GM12873 (cell line): ENCODE measurements around the gene CDCP2.

Source experiments
- TF ChIP-seq, protein P1 (sequence below): IDR thresholded peaks from 2 replicates; pipeline ENCODE4 v1.5.1; 2012; ENCODE audit warnings: low read depth, mild to moderate bottlenecking, moderate library complexity, low read length, control low read depth; ENCODE audit not compliant: insufficient read depth; ENCODE audit errors: missing control alignments

The CDCP2 gene

DNA sequence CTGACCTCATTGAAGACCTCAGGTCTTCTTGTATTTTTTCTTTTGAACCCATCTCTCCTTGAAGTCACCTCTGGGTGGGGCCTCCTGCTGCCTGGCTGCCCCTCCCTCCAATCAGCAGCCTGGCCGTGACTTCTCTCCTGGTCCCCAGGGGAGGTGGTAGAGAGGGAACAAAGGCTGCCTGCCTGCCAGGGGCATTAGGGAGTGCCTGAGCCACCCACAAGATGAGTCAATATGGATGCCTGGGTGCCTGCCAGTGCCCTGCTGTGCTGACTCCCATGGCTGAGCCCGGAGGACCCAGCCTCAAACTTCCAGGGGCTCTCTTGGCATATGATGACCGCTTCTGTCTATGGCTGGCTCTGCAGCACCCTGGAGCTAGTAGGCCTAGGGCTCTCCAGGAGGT lies 5.3 kb upstream of the CDCP2 start:
- TF ChIP-seq, protein P1, sequence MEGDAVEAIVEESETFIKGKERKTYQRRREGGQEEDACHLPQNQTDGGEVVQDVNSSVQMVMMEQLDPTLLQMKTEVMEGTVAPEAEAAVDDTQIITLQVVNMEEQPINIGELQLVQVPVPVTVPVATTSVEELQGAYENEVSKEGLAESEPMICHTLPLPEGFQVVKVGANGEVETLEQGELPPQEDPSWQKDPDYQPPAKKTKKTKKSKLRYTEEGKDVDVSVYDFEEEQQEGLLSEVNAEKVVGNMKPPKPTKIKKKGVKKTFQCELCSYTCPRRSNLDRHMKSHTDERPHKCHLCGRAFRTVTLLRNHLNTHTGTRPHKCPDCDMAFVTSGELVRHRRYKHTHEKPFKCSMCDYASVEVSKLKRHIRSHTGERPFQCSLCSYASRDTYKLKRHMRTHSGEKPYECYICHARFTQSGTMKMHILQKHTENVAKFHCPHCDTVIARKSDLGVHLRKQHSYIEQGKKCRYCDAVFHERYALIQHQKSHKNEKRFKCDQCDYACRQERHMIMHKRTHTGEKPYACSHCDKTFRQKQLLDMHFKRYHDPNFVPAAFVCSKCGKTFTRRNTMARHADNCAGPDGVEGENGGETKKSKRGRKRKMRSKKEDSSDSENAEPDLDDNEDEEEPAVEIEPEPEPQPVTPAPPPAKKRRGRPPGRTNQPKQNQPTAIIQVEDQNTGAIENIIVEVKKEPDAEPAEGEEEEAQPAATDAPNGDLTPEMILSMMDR = no peak

DNA sequence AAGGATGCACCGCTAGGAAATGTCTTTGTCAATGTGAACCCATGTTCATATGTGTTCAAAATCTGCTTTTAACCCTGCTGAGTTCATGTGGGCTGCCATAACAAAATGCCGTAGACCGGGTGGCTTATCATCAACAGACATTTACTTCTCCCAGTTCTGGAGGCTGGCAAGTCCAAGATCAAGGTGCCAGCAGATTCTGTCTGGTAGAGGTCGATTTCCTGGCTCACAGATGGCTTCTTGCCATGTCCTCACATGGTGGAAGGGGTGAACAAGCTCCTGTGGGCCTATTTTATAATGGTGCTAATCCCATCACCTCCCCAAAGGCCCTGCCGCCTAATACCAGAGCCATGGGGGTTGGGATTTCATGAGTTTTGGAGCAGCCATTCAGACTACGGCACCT lies 4.6 kb upstream of the CDCP2 start:
- TF ChIP-seq, protein P1 = no peak

DNA sequence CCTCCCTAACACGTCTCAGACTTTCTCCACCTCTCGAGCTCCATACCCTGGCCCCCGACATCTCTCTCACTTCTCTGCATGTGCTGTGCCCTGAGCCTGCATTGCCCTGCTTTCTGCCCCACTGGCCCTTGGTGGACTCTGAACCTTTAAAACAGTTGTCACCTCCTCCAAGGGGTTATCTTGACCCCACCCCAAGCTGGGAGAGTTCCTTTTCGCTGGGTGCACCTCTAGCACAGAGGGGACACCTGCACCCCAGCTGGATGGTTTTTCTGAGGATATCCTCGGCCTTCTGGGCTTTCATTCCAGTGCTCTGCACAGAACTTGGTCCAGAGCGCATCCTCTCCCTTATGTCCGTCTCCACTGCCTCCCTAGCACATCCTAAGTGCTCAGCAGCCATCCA lies 4.2 kb upstream of the CDCP2 start:
- TF ChIP-seq, protein P1 = no peak

DNA sequence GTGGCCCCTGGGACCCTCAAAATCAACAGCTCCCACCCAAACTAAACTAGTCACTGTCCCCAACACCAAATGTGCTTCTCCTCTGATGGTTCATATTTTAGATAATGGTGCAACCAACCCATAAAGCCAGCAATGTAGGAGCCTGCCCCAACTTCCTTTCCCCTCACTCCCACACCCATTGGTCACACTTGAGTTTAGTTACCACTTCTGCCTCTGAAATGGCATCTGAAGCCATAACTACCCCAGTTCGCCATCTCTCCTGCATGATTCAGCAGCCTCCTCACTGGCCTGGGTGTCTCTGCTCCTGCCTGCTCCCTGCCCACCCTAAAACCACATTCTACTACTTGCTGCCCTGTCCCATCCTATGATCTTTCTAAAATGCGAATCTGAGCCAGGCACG lies 3.4 kb upstream of the CDCP2 start:
- TF ChIP-seq, protein P1 = no peak

DNA sequence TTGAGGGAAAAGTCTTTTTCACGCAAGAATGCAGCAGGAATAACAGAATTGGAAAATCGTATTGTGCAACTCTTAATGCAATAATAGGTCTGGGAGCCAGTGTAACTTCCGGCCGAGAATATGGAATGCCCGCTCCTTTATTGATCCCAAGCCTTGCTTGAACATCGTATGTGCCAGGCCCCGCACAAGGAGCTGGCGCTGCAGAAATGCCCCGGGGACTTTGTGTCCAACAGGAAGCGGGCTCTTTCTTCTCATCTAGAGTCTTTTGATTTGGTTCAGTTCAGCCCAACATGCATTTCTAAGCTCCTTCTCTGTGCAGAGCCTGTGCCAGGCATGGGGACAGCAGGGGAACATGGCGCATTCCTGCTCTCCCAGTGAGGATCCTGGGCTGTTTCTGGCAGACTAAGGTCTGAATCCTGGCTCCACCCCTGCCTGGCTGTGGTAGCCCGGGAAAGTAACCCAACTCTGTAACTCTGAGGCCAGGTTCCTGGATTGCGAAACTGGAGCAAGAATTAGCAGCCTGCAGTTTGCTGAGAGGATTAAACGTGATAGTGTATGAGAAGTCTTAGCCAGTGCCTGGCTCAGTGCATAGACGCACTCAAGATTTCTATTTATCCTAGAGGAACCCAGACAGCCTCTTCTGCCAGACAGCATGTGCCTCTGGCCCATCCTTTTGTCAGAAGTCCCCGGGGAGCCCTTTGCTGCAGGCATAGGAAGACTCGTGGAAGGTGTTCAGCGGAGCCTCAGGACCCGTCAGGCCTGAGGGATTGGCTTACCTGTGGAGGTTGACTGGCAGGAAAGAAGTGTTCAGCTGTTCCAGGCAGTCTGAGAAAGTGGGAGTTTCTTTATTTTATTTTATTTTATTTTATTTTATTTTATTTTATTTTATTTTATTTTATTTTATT lies 987 bp upstream of the CDCP2 start:
- TF ChIP-seq, protein P1 = no peak

DNA sequence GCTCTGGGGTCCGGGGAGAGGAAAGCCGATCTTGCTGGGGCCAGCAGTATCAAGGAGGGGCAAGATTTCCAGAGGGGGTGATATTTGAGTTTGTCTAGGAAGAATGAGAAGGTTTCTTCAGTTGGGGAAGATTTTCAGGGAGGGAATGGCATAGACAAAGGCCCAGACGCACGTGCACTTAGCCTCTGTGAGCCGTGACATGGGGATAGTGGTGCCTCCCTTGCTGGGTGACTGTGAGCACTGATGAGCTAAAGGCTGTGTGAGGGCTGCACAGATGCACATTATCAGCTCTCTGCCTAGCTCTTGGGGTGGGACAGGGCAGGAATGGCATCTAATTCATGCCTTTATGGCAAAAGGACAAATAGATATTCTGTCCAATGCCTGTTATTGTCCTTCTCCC lies 1.8 kb downstream of the CDCP2 start:
- TF ChIP-seq, protein P1 = no peak

DNA sequence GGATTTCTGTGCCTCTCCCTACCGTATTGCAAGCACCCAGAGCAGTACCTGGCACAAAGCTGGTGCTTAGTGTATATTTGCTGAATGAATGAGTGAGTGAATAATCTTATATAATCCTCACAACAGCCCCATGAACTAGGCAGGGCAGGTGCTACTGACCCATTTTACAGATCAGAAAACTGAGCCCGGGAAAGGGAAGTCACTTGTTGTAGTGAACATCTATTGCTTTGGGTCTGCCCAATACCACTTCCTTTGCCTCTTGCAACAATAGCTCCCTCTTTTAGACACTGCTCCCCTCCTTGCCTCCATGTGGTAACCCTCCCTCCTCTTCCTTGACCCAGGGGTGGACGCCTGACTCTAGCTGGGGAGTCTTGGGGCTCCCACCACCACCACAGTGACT lies 3.1 kb downstream of the CDCP2 start:
- TF ChIP-seq, protein P1 = no peak
